GM23338 (cell line): Measurements from ENCODE around the gene ECPAS. TPM values are rescaled to one million over a fixed set of nuclear protein-coding genes. Genes with fewer than 3 reads are reported as not detected.
"Not testable (repeated sequence)": the region's sequence is repeated elsewhere in the genome, so short reads cannot be mapped to it uniquely, and the experiment has no call there.

Experiments
- ATAC-seq: fragments of 200-7000 bp; cut with Tn5 transposase; 3 replicates; pipeline ENCODE4 v1.9.1; 2020
- DNase-seq: peaks from one replicate; pipeline ENCODE4 v3.0.0-alpha.2; 2015; ENCODE audit warnings: low spot score
- H2AFZ ChIP-seq: fragments of 200-600 bp; sonication (generic); 2 replicates; pipeline ENCODE4 v1.8.0; 2016; ENCODE audit warnings: antibody characterized with exemption, mild to moderate bottlenecking, moderate library complexity
- H3F3A ChIP-seq: fragments of 200-600 bp; sonication (generic); replicated peaks from 2 replicates; pipeline ENCODE4 v1.8.0; 2017; ENCODE audit warnings: antibody characterized with exemption, mixed run types, low read depth
- H3K27ac ChIP-seq: fragments of 200-600 bp; sonication (generic); 2 replicates; pipeline ENCODE4 v1.6.1; 2016; ENCODE audit warnings: low read depth
- H3K27me3 ChIP-seq: fragments of 200-600 bp; sonication (generic); 2 replicates; pipeline ENCODE4 v1.8.0; 2016; ENCODE audit warnings: mild to moderate bottlenecking, mixed run types, moderate library complexity; ENCODE audit not compliant: insufficient read depth
- H3K36me3 ChIP-seq: fragments of 200-600 bp; sonication (generic); 2 replicates; pipeline ENCODE4 v1.8.0; 2016; ENCODE audit warnings: mild to moderate bottlenecking; ENCODE audit not compliant: insufficient read depth
- H3K4me1 ChIP-seq: fragments of 200-600 bp; sonication (generic); 2 replicates; pipeline ENCODE4 v1.8.0; 2016; ENCODE audit warnings: mild to moderate bottlenecking, moderate library complexity; ENCODE audit not compliant: insufficient read depth
- H3K4me2 ChIP-seq: fragments of 200-600 bp; sonication (generic); 2 replicates; pipeline ENCODE4 v1.7.1; 2017; ENCODE audit warnings: mixed run types
- H3K4me3 ChIP-seq: fragments of 200-600 bp; sonication (generic); 2 replicates; pipeline ENCODE4 v1.6.1; 2016; ENCODE audit warnings: mixed run types
- H3K79me2 ChIP-seq: fragments of 200-600 bp; sonication (generic); replicated peaks from 2 replicates; pipeline ENCODE4 v1.8.0; 2017; ENCODE audit warnings: mild to moderate bottlenecking; ENCODE audit not compliant: insufficient read depth
- H3K9me2 ChIP-seq: fragments of 200-600 bp; sonication (generic); 2 replicates; pipeline ENCODE4 v1.8.0; 2017; ENCODE audit not compliant: insufficient read depth
- H4K20me1 ChIP-seq: fragments of 200-600 bp; sonication (generic); replicated peaks from 2 replicates; pipeline ENCODE4 v1.8.0; 2017; ENCODE audit warnings: mild to moderate bottlenecking; ENCODE audit not compliant: insufficient read depth
- H3K27ac Mint-ChIP-seq: 2 replicates; pipeline ENCODE4 v1.8.0; 2020; ENCODE audit warnings: inconsistent platforms, mild to moderate bottlenecking, moderate library complexity, mixed read lengths
- H3K27me3 Mint-ChIP-seq: 3 replicates; pipeline ENCODE4 v1.8.0; 2022; ENCODE audit warnings: low read depth, mild to moderate bottlenecking, moderate library complexity, mixed read lengths, inconsistent platforms; ENCODE audit not compliant: insufficient read depth, poor library complexity
- H3K36me3 Mint-ChIP-seq: 3 replicates; pipeline ENCODE4 v1.8.0; 2021; ENCODE audit warnings: low read depth, mild to moderate bottlenecking, inconsistent platforms, moderate library complexity, mixed read lengths
- H3K4me1 Mint-ChIP-seq: 3 replicates; pipeline ENCODE4 v1.8.0; 2020; ENCODE audit warnings: mild to moderate bottlenecking, inconsistent platforms, mixed read lengths
- H3K4me3 Mint-ChIP-seq: 3 replicates; pipeline ENCODE4 v1.8.0; 2021; ENCODE audit warnings: moderate library complexity, mild to moderate bottlenecking, inconsistent platforms, mixed read lengths
- H3K9me3 Mint-ChIP-seq: 3 replicates; pipeline ENCODE4 v1.8.0; 2020; ENCODE audit warnings: moderate library complexity, mild to moderate bottlenecking, inconsistent platforms, mixed read lengths
- CREB1 ChIP-seq: fragments of 250-450 bp; sonication (Bioruptor Pico); IDR thresholded peaks from 2 replicates; pipeline ENCODE4 v1.5.0; 2020; ENCODE audit warnings: low read depth, mild to moderate bottlenecking, moderate library complexity
- ETS1 ChIP-seq: IDR thresholded peaks from 2 replicates; pipeline ENCODE4 v1.6.1; 2016; ENCODE audit warnings: antibody characterized with exemption
- EZH2phosphoT487 ChIP-seq: fragments of 200-600 bp; sonication (generic); IDR thresholded peaks from one replicate; pipeline ENCODE4 v1.8.1; 2018; ENCODE audit warnings: antibody characterized with exemption; ENCODE audit not compliant: unreplicated experiment
- JUNB ChIP-seq: IDR thresholded peaks from one replicate; pipeline ENCODE4 v1.6.1; 2016; ENCODE audit warnings: antibody characterized with exemption; ENCODE audit not compliant: unreplicated experiment
- POLR2AphosphoS5 ChIP-seq: IDR thresholded peaks from 2 replicates; pipeline ENCODE4 v1.6.1; 2016; ENCODE audit warnings: antibody characterized with exemption, low read depth
- STAT1 ChIP-seq: IDR thresholded peaks from one replicate; pipeline ENCODE4 v1.6.1; 2016; ENCODE audit warnings: antibody characterized with exemption; ENCODE audit not compliant: unreplicated experiment
- ZNF114 ChIP-seq: fragments of 250-450 bp; sonication (Bioruptor Pico); IDR thresholded peaks from 2 replicates; pipeline ENCODE4 v1.5.0; 2020; ENCODE audit warnings: mild to moderate bottlenecking, moderate library complexity
- polyA plus RNA-seq: library from polyadenylated mRNA; unstranded; fragments of >200 nt; fragmentation: Nextera tagmentation; extraction: Ambion mirVana; gene quantifications from 2 replicates; pipeline ENCODE4 v1.2.1, GENCODE V29; 2016
- total RNA-seq: library from RNA; depleted of rRNA; stranded (reverse); fragments of >200 nt; shearing (Covaris generic); gene quantifications from 2 replicates; pipeline ENCODE4 v1.2.3, GENCODE V29; 2014
- TF ChIP-seq, protein P1 (sequence below): IDR thresholded peaks from one replicate; pipeline ENCODE4 v1.6.1; 2018; ENCODE audit warnings: antibody characterized with exemption; ENCODE audit not compliant: unreplicated experiment
- TF ChIP-seq, protein P2 (sequence below), 2 experiments: fragments of 200-600 bp in 1 of 2; sonication (generic) in 1 of 2; conservative IDR thresholded peaks; 2 replicates each; pipeline versions ENCODE4 v1.5.1 to v1.6.1; 2016 to 2017; ENCODE audit warnings: antibody characterized with exemption in 2 of 2, low read depth in 2 of 2, mild to moderate bottlenecking in 2 of 2, moderate library complexity in 1 of 2

Gene ECPAS
- total and polyA plus RNA-seq, 2 experiments from 2014 or later, result 51.4 to 104 TPM

GRCh38 chr9:111449705-111450104 lies 34.5 kb downstream of the ECPAS start (continued):
- TF ChIP-seq, protein P1, sequence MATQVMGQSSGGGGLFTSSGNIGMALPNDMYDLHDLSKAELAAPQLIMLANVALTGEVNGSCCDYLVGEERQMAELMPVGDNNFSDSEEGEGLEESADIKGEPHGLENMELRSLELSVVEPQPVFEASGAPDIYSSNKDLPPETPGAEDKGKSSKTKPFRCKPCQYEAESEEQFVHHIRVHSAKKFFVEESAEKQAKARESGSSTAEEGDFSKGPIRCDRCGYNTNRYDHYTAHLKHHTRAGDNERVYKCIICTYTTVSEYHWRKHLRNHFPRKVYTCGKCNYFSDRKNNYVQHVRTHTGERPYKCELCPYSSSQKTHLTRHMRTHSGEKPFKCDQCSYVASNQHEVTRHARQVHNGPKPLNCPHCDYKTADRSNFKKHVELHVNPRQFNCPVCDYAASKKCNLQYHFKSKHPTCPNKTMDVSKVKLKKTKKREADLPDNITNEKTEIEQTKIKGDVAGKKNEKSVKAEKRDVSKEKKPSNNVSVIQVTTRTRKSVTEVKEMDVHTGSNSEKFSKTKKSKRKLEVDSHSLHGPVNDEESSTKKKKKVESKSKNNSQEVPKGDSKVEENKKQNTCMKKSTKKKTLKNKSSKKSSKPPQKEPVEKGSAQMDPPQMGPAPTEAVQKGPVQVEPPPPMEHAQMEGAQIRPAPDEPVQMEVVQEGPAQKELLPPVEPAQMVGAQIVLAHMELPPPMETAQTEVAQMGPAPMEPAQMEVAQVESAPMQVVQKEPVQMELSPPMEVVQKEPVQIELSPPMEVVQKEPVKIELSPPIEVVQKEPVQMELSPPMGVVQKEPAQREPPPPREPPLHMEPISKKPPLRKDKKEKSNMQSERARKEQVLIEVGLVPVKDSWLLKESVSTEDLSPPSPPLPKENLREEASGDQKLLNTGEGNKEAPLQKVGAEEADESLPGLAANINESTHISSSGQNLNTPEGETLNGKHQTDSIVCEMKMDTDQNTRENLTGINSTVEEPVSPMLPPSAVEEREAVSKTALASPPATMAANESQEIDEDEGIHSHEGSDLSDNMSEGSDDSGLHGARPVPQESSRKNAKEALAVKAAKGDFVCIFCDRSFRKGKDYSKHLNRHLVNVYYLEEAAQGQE, result no peak
- TF ChIP-seq, protein P2, sequence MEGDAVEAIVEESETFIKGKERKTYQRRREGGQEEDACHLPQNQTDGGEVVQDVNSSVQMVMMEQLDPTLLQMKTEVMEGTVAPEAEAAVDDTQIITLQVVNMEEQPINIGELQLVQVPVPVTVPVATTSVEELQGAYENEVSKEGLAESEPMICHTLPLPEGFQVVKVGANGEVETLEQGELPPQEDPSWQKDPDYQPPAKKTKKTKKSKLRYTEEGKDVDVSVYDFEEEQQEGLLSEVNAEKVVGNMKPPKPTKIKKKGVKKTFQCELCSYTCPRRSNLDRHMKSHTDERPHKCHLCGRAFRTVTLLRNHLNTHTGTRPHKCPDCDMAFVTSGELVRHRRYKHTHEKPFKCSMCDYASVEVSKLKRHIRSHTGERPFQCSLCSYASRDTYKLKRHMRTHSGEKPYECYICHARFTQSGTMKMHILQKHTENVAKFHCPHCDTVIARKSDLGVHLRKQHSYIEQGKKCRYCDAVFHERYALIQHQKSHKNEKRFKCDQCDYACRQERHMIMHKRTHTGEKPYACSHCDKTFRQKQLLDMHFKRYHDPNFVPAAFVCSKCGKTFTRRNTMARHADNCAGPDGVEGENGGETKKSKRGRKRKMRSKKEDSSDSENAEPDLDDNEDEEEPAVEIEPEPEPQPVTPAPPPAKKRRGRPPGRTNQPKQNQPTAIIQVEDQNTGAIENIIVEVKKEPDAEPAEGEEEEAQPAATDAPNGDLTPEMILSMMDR (conservative IDR thresholded peaks at IDR 0.05; ENCODE audit: low read depth in 2 of 2), result no peak
- no peak for TF ChIP-seq ETS1
- TF ChIP-seq POLR2AphosphoS5, result no peak
- no peak for TF ChIP-seq ZNF114 (CRISPR knock-in tag)
- TF ChIP-seq EZH2phosphoT487, result no peak
- TF ChIP-seq CREB1 (CRISPR knock-in tag), result no peak
- TF ChIP-seq STAT1, result no peak
- TF ChIP-seq JUNB, result no peak

GRCh38 chr9:111445799-111446198 lies 38.4 kb downstream of the ECPAS start:
- H2AFZ ChIP-seq, H4K20me1 ChIP-seq, H3K4me3 ChIP-seq, DNase-seq, H3K4me3 Mint-ChIP-seq, H3K36me3 ChIP-seq, H3K9me3 Mint-ChIP-seq, H3K4me2 ChIP-seq, ATAC-seq, H3K79me2 ChIP-seq, H3K9me2 ChIP-seq, H3K27ac Mint-ChIP-seq, H3F3A ChIP-seq, H3K4me1 Mint-ChIP-seq, H3K27me3 Mint-ChIP-seq, H3K4me1 ChIP-seq, H3K27ac ChIP-seq, H3K27me3 ChIP-seq: not testable (repeated sequence)
- H3K36me3 Mint-ChIP-seq, result peaks cover 61% of the 10 kb centered on the region
